Non-pigmented ciliary epithelial cell (primary cell): ENCODE results near the gene KRTAP12-1.
"Not testable (repeated sequence)": the region's sequence is repeated elsewhere in the genome, so short reads cannot be mapped to it uniquely, and the experiment has no call there.

ENCODE experiments used
- DNase-seq: peaks from one replicate; pipeline ENCODE4 v3.0.0-alpha.2; 2010; ENCODE audit warnings: low read depth

Gene KRTAP12-1

GRCh38 chr21:44697811-44698734 is 16.1 kb upstream of the KRTAP12-1 start:
- DNase-seq: no peak

- DNase-seq: not testable (repeated sequence)
Observed at GRCh38 chr21:44697172-44697810, 15.3 kb upstream of the KRTAP12-1 start, which contains the start of gene KRTAP10-12. KRTAP10-12 (plus strand) TSS chr21:44697172; CDS start chr21:44697202, 30 bp downstream.

- no peak for DNase-seq
Observed at GRCh38 chr21:44696572-44696971, 14.6 kb upstream of the KRTAP12-1 start.

- DNase-seq: no peak
Observed at GRCh38 chr21:44695641-44696040, 13.7 kb upstream of the KRTAP12-1 start.

- no peak for DNase-seq
Observed at GRCh38 chr21:44695184-44695583, 13.2 kb upstream of the KRTAP12-1 start.

GRCh38 chr21:44694776-44695175 is 12.8 kb upstream of the KRTAP12-1 start:
- no peak for DNase-seq

GRCh38 chr21:44692798-44693512 is 11.0 kb upstream of the KRTAP12-1 start:
- DNase-seq: no peak

- no peak for DNase-seq
Observed at GRCh38 chr21:44691686-44692085, 9.7 kb upstream of the KRTAP12-1 start.

- DNase-seq: not testable (repeated sequence)
Observed at GRCh38 chr21:44689740-44690139, 7.8 kb upstream of the KRTAP12-1 start.

GRCh38 chr21:44687671-44688070 is 5.7 kb upstream of the KRTAP12-1 start:
- DNase-seq: no peak

GRCh38 chr21:44686843-44687561 is 5.0 kb upstream of the KRTAP12-1 start:
- no peak for DNase-seq

GRCh38 chr21:44686000-44686781 is 4.2 kb upstream of the KRTAP12-1 start:
- no peak for DNase-seq

GRCh38 chr21:44685050-44685449 is 3.1 kb upstream of the KRTAP12-1 start:
- DNase-seq: not testable (repeated sequence)

GRCh38 chr21:44684483-44684882 is 2.5 kb upstream of the KRTAP12-1 start:
- DNase-seq: no peak

- DNase-seq: no peak
Observed at GRCh38 chr21:44684077-44684476, 2.1 kb upstream of the KRTAP12-1 start.

GRCh38 chr21:44682580-44683151 is 703 bp upstream of the KRTAP12-1 start:
- no peak for DNase-seq

GRCh38 chr21:44681152-44681551 is 811 bp downstream of the KRTAP12-1 start:
- DNase-seq: no peak

GRCh38 chr21:44677881-44678280 is 4.1 kb downstream of the KRTAP12-1 start:
- no peak for DNase-seq

- no peak for DNase-seq
Observed at GRCh38 chr21:44671911-44672310, 10.1 kb downstream of the KRTAP12-1 start.

- no peak for DNase-seq
Observed at GRCh38 chr21:44670642-44671432, 11.1 kb downstream of the KRTAP12-1 start.
